ENCODE results near the gene CTNNBL1.

- TF ChIP-seq CTCF (IDR thresholded peaks at IDR 0.05) (no peak), POLR2A (IDR thresholded peaks at IDR 0.05) (no peak), EP300 (IDR thresholded peaks at IDR 0.05) (no peak)
These were observed 151.4 kb downstream of the CTNNBL1 start for GRCh38 chr20:37845241-37845681.
